HepG2 (cell line): ENCODE results near the gene NOTCH4. TPM values are rescaled to one million over a fixed set of nuclear protein-coding genes. Genes with fewer than 3 reads are reported as not detected.

Experiments used
- AGO2 ChIP-seq: fragments of 200-400 bp; formaldehyde crosslinking; optimal IDR thresholded peaks from 2 replicates; pipeline ENCODE3; 2017; ENCODE audit warnings: mild to moderate bottlenecking, low read depth, low read length, moderate library complexity
- KLF9 ChIP-seq: IDR thresholded peaks from 2 replicates; pipeline ENCODE4 v1.6.1; 2016; ENCODE audit warnings: low read depth
- PHB2 ChIP-seq: fragments of 450-650 bp; IDR thresholded peaks from 2 replicates; pipeline ENCODE4 v1.6.1; 2018; ENCODE audit not compliant: partially characterized antibody
- PHF20 ChIP-seq: sonication (generic); formaldehyde crosslinking; IDR thresholded peaks from 2 replicates; pipeline ENCODE4 v1.5.0; 2020; ENCODE audit warnings: mild to moderate bottlenecking, missing genetic modification reagents
- SMAD1 ChIP-seq: sonication (generic); formaldehyde crosslinking; IDR thresholded peaks from 2 replicates; pipeline ENCODE4 v1.4.0; 2020; ENCODE audit warnings: missing genetic modification reagents, low read depth, mild to moderate bottlenecking, borderline replicate concordance
- TEAD3 ChIP-seq: optimal IDR thresholded peaks from 2 replicates; pipeline ENCODE3; 2016; ENCODE audit warnings: borderline replicate concordance
- TP53 ChIP-seq: sonication (generic); formaldehyde crosslinking; conservative IDR thresholded peaks from 2 replicates; pipeline ENCODE4 v1.4.0; 2020; ENCODE audit warnings: missing genetic modification reagents
- ZFP1 ChIP-seq: IDR thresholded peaks from 2 replicates; pipeline ENCODE4 v1.6.1; 2016
- ZKSCAN5 ChIP-seq: sonication (generic); formaldehyde crosslinking; IDR thresholded peaks from 2 replicates; pipeline ENCODE4 v1.5.1; 2020; ENCODE audit warnings: mild to moderate bottlenecking, missing genetic modification reagents
- ZNF20 ChIP-seq: sonication (generic); formaldehyde crosslinking; IDR thresholded peaks from 2 replicates; pipeline ENCODE4 v1.4.0; 2020; ENCODE audit warnings: mild to moderate bottlenecking, moderate library complexity, missing genetic modification reagents
- ZNF343 ChIP-seq: sonication (generic); formaldehyde crosslinking; IDR thresholded peaks from 2 replicates; pipeline ENCODE4 v1.4.0; 2020; ENCODE audit warnings: mild to moderate bottlenecking, missing genetic modification reagents
- ZNF367 ChIP-seq: sonication (generic); formaldehyde crosslinking; IDR thresholded peaks from 2 replicates; pipeline ENCODE4 v1.4.0; 2020; ENCODE audit warnings: missing genetic modification reagents, borderline replicate concordance
- ZNF432 ChIP-seq: sonication (generic); formaldehyde crosslinking; IDR thresholded peaks from 2 replicates; pipeline ENCODE4 v1.5.0; 2020; ENCODE audit warnings: missing genetic modification reagents, mild to moderate bottlenecking, borderline replicate concordance
- ZNF460 ChIP-seq: sonication (generic); formaldehyde crosslinking; IDR thresholded peaks from 2 replicates; pipeline ENCODE4 v1.5.1; 2020; ENCODE audit warnings: missing genetic modification reagents, mild to moderate bottlenecking, borderline replicate concordance
- ZNF614 ChIP-seq: IDR thresholded peaks from 2 replicates; pipeline ENCODE4 v1.6.1; 2018; ENCODE audit warnings: missing biosample characterization, missing genetic modification reagents, inconsistent platforms, borderline replicate concordance
- polyA plus RNA-seq, 8 experiments: library from polyadenylated mRNA; depleted of rRNA in 3 of 8; stranded (reverse) in 7 of 8; unstranded in 1 of 8; fragments of >200 nt; fragmentation: Illumina TruSeq in 4 of 8; extraction: Trizol in 4 of 8; gene quantifications; 2 replicates each; pipeline versions ENCODE4 v1.2.1 to v1.2.3, GENCODE V29; 2011 to 2016; ENCODE audit warnings: low read depth in 4 of 8, missing spikeins in 1 of 8, mixed read lengths in 1 of 8; ENCODE audit not compliant: insufficient read depth in 1 of 8
- total RNA-seq, 5 experiments: library from RNA; depleted of rRNA; stranded (reverse); fragments of >200 nt; fragmentation: Illumina TruSeq; extraction: Trizol; gene quantifications; 2 replicates each; pipeline ENCODE4 v1.2.3, GENCODE V29; 2016; ENCODE audit warnings: low read depth in 1 of 5
- TF ChIP-seq, protein P1 (sequence below): sonication (generic); formaldehyde crosslinking; conservative IDR thresholded peaks from 2 replicates; pipeline ENCODE4 v1.8.0; 2022; ENCODE audit warnings: mild to moderate bottlenecking, moderate library complexity, missing genetic modification reagents
- TF ChIP-seq, protein P2 (sequence below): sonication (generic); formaldehyde crosslinking; IDR thresholded peaks from 2 replicates; pipeline ENCODE4 v1.5.0; 2020; ENCODE audit warnings: missing genetic modification reagents, mild to moderate bottlenecking, borderline replicate concordance
- TF ChIP-seq, protein P3 (sequence below): sonication (generic); formaldehyde crosslinking; IDR thresholded peaks from 2 replicates; pipeline ENCODE4 v1.5.1; 2020; ENCODE audit warnings: mild to moderate bottlenecking, missing genetic modification reagents, moderate library complexity
- TF ChIP-seq, protein P4 (sequence below): fragments of 450-650 bp; IDR thresholded peaks from 2 replicates; pipeline ENCODE4 v1.6.1; 2017; ENCODE audit warnings: mild to moderate bottlenecking

NOTCH4 gene
- total and polyA plus RNA-seq, 2 of the 13 experiments (the other 11 are each of a cell fraction or from before 2014, with no cell fraction given) = 0.51 to 0.83 TPM

DNA sequence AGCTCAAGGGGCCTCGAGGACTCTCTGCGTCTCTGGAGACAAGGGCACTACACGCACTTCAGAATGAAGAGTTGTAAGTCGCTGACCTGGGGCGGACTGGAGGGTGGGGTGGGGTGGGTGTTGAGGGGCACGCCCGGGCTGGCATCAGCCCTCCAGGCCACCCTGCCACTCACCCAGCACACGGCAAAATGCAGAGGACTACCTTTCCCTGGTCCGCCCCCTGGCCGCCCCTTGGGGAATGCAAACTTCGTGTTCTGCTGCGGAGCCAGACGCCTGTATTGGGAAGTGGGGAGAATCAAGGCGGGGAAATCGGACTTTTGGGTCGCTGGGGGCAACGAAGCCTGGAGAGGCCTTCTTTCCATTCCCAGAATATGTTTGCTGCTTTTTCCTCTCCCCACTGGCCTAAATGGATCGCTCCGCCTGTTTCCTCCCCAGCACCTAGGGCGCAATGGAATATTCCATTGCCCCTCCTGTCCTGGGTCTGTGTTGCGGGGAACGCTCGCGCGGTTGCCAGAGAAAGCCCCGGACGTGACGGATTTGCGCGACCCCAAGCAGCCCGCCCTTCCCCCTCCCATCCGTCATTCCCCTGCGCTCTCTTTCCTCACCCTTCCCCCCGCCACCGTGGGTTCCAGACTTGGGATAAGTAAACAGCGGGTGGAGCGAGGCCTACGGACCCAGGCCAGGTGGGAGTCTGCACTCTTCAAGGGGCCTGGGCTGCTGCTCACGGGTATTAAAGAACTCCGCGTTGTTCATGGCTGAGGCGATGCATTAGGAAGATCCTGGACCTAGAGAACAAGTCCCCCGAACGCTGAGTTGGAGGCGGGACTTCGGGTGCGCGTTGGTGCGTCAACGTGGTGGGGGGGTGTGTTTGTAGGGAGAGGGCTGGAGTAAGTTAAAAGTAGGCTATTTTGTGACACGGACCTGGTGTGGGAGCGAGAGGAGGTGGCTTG is 70.0 kb downstream of the NOTCH4 start, which contains the start of gene PPT2 (continued):
- TF ChIP-seq ZNF460 (CRISPR knock-in tag) (no peak), TEAD3 (CRISPR knock-in tag) (no peak), ZNF614 (CRISPR knock-in tag) (no peak; the same call in 1 of the 2 replicates), ZNF20 (CRISPR knock-in tag) (peak; percentile 67; the same call in 1 of the 2 replicates), PHB2 (no peak), ZNF343 (0 out of 2 replicates have a peak, but pooled peaks have one; percentile 25), PHF20 (CRISPR knock-in tag) (peak; percentile 85), SMAD1 (CRISPR knock-in tag) (no peak), ZKSCAN5 (CRISPR knock-in tag) (no peak), KLF9 (CRISPR knock-in tag) (no peak; the same call in 1 of the 2 replicates), TP53 (CRISPR knock-in tag) (no peak; the same call in 1 of the 2 replicates), AGO2 (no peak), ZNF367 (CRISPR knock-in tag) (no peak), ZFP1 (CRISPR knock-in tag) (0 out of 2 replicates have a peak, but pooled peaks have one; percentile 22), ZNF432 (CRISPR knock-in tag) (no peak)
- TF ChIP-seq, protein P1, sequence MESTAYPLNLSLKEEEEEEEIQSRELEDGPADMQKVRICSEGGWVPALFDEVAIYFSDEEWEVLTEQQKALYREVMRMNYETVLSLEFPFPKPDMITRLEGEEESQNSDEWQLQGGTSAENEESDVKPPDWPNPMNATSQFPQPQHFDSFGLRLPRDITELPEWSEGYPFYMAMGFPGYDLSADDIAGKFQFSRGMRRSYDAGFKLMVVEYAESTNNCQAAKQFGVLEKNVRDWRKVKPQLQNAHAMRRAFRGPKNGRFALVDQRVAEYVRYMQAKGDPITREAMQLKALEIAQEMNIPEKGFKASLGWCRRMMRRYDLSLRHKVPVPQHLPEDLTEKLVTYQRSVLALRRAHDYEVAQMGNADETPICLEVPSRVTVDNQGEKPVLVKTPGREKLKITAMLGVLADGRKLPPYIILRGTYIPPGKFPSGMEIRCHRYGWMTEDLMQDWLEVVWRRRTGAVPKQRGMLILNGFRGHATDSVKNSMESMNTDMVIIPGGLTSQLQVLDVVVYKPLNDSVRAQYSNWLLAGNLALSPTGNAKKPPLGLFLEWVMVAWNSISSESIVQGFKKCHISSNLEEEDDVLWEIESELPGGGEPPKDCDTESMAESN (CRISPR knock-in tag) = no peak; the same call in 1 of the 2 replicates
- TF ChIP-seq, protein P2, sequence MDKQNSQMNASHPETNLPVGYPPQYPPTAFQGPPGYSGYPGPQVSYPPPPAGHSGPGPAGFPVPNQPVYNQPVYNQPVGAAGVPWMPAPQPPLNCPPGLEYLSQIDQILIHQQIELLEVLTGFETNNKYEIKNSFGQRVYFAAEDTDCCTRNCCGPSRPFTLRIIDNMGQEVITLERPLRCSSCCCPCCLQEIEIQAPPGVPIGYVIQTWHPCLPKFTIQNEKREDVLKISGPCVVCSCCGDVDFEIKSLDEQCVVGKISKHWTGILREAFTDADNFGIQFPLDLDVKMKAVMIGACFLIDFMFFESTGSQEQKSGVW (CRISPR knock-in tag) = no peak
- TF ChIP-seq, protein P3, sequence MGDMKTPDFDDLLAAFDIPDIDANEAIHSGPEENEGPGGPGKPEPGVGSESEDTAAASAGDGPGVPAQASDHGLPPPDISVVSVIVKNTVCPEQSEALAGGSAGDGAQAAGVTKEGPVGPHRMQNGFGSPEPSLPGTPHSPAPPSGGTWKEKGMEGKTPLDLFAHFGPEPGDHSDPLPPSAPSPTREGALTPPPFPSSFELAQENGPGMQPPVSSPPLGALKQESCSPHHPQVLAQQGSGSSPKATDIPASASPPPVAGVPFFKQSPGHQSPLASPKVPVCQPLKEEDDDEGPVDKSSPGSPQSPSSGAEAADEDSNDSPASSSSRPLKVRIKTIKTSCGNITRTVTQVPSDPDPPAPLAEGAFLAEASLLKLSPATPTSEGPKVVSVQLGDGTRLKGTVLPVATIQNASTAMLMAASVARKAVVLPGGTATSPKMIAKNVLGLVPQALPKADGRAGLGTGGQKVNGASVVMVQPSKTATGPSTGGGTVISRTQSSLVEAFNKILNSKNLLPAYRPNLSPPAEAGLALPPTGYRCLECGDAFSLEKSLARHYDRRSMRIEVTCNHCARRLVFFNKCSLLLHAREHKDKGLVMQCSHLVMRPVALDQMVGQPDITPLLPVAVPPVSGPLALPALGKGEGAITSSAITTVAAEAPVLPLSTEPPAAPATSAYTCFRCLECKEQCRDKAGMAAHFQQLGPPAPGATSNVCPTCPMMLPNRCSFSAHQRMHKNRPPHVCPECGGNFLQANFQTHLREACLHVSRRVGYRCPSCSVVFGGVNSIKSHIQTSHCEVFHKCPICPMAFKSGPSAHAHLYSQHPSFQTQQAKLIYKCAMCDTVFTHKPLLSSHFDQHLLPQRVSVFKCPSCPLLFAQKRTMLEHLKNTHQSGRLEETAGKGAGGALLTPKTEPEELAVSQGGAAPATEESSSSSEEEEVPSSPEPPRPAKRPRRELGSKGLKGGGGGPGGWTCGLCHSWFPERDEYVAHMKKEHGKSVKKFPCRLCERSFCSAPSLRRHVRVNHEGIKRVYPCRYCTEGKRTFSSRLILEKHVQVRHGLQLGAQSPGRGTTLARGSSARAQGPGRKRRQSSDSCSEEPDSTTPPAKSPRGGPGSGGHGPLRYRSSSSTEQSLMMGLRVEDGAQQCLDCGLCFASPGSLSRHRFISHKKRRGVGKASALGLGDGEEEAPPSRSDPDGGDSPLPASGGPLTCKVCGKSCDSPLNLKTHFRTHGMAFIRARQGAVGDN (CRISPR knock-in tag) = peak; percentile 90
- TF ChIP-seq, protein P4, sequence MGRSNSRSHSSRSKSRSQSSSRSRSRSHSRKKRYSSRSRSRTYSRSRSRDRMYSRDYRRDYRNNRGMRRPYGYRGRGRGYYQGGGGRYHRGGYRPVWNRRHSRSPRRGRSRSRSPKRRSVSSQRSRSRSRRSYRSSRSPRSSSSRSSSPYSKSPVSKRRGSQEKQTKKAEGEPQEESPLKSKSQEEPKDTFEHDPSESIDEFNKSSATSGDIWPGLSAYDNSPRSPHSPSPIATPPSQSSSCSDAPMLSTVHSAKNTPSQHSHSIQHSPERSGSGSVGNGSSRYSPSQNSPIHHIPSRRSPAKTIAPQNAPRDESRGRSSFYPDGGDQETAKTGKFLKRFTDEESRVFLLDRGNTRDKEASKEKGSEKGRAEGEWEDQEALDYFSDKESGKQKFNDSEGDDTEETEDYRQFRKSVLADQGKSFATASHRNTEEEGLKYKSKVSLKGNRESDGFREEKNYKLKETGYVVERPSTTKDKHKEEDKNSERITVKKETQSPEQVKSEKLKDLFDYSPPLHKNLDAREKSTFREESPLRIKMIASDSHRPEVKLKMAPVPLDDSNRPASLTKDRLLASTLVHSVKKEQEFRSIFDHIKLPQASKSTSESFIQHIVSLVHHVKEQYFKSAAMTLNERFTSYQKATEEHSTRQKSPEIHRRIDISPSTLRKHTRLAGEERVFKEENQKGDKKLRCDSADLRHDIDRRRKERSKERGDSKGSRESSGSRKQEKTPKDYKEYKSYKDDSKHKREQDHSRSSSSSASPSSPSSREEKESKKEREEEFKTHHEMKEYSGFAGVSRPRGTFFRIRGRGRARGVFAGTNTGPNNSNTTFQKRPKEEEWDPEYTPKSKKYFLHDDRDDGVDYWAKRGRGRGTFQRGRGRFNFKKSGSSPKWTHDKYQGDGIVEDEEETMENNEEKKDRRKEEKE = no peak
